Measurements from ENCODE around the gene MBP.

The MBP gene

DNA sequence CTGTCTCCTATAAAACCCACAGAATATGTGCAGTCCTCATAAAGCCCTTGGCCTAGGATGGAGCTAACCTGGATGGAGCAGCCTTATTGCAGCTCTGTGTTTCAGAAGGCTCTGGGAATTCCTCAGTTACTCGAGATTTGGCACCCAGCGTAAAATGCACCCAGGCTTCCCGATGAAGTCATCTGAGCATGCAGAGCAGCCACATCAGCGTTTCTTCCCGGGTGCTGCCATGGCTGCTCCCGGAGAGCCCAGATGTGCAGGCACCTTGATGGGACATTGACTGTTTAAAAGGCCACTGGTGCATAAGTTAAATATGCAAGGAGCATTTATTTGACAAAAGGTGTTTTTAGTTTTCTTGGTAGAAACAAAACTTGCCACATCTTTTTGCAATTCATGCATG lies 115.2 kb downstream of the MBP start:
- no peak for FAIRE-seq

DNA sequence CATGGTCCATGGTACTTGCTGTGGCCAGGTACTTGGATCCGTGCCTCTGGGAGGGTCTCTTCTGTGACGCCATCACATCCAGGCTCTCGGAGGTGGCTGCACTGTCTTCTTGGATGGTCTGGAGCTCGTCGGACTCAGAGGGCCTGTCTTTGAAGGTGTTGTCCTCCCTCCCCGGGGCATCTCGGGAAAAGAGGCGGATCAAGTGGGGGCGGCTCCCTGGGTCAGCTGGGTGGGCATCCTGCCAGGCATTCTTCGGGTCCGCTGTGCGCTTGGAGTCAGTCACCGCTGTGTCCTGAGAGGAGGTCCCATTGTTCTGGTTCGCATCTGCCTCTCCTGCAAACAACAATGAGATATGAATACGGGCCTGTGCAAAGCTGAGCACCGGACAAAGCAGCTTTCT lies 115.6 kb downstream of the MBP start:
- no peak for FAIRE-seq

DNA sequence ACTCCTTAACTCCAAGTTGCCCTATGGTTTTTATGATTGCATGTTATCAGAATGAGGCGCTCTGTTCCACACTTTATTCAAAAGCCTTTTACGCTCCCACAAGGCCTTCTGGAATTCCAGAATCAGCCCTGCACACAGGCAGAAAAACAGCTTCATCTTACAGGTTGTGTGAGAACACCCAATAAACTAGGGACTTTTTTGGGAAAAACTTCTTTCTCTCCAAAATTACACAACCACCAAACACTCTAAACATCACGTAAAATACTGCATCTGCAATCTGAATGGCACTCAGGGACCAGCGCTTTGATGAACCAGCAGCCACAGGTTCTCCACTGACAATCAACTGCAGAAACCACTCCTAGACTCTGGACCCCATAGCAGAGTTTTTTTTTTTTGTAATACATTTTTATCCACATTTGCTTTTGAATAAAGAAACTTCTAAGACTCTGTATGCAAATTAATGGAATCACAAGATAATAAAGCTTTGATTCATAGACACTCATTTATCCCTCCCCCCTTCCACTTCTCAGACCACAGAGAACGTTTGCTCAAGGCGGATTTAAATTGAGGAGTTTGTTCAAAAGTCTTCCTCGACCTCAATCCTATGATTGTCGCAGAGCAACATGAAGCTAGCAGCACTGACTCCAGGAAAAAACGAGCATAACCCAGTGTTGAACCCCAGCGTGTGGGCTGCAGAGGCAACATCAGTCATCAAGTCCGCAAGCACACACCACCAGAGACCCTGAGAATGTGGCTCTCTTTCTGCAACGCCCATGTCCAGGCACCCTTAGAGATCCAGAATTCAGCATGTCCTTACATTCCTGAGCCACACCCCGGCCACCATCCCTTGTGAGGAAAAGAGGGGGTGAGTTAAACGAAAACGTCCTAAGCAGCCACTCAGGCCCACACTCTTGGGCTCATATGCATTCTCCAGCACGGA lies 116.5 kb downstream of the MBP start:
- FAIRE-seq = no peak

DNA sequence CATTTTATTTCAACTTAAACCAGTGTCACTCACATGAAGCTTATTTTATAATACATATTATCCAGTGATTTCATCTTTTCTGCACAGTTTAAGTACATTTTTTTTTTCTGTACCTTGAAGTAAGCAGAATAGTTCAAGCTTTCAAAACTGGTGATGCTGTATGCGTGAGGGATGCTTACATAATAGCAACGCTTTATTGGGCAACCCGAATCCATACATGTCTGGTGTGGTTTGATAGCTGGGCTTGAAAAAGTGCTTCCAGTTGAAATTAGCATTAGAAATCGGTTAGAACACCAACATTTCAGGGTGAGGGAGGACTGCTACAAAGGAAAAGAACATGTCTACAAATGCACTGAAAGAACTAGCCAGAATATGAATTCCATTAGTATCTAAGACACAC lies 117.4 kb downstream of the MBP start:
- FAIRE-seq = no peak

DNA sequence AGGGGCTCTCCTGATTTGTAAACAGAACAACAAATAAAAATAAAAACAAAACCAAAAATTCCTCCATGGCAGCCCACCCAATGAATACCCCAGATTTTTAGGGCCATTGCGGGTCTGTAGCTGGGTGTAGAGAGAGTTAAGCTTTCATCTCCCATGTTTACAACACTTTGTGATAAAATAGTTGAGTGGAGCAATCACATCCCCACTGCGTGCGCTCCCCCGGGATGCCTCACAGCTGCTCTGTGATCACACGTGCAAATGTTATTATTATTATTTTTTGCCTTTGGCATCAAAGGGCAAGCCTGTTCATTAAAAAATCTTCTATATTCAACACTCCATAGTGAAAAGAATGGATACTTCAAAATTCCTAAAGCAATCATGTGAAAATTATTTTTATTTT lies 118.0 kb downstream of the MBP start:
- no peak for FAIRE-seq

DNA sequence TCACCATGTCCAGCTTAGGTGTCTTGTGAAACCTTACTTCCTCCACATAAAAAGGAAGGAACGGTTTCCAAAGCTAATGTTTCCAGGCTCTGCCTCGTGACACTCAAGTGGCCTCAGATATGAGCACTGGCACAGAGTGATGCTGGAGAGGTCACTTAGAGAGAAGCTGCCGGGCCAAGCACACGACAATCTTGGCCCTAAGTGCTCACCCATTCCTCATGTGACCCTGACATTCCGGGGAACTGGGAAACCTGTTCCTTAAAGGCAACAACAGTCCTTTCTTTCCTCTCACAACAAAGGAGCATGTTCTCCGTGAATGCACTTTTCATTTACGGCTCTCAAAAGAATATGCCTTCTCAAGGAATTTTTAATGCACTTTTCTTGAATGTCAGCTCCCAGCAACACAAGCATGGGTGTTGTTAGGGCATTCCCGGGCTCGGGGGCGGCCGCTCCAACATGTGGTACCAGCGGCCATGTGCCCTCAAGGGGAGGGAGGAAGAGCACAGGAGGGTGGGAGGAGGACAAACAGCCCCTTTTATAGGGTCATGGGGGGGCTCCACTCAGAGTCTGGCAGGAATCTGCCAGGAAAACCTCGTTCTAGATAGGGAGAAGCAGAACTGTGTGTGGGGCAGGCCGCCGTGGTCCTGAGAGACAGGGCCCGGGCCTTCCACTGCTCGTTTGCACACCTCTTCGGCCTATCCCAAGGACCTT lies 118.6 kb downstream of the MBP start:
- no peak for FAIRE-seq

DNA sequence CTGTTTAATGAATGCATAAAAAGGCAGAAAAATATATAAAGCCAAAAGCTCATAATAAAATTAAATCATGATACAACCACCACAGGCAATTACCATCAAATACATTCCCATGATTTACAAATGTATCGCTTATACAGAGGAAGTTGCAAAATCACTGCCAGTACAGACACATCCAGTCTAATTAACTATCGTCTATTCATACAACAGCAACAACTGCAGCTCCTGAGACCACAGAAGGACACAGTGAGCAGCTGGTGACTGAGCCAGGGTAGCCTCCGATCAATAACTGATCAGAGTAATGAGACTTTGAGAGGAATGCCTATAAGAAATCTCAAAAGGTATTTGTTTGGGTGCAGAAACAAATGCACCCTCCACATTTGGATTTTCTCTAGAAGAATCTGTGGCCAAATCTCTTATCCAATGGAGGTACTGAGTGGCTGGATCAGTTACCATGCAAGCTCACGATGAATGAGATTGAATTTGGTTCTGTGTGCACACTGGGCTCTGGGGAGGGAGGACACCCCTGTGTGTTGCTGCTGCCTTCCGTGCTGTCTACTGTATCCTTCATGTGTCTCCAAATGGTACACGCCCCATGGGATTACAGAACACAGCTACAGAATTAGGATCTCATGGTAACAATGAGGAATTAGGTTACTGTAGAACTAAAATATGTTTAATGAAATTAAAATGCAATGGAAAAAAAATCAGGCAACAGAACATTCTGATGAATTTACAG lies 119.6 kb downstream of the MBP start:
- FAIRE-seq = no peak

DNA sequence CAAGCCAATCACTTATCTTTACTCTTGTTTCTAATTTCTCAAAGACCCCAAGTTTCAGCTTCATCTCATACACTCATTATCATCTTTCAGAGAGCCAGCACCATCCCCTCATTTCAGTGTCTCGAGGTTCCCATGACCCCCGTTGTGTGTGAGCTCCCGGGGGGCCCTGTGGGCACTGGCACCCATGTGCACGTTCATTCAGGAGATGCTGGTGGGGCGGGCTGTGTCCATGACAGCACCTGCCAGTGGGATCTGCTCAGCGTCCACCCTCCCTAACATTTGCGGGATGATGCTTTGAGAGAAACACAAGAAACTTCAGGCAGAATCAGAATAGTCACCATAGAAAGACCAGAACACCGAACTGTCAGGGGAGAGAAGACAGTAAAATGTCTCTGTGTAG lies 120.5 kb downstream of the MBP start:
- FAIRE-seq = no peak

DNA sequence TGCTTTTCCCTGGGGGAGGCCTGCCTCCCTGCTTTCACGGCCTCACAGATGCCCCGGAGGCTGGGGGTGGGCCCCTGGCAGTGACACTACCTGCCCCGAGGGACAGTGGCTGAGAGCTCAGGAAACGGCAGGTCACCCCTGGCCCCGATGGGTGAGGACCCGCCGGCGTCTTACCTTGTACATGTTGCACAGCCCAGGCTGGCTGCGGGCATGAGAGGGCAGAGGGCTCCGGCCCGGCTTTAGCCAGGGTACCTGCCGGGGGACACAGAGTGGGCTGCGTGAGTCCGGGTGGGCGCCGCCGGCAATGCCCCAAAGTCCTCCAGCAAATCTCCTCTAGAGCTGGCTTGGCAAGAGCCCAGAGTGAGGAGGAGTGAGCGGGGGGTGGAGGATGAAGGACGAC lies 122.9 kb downstream of the MBP start:
- FAIRE-seq = no peak

DNA sequence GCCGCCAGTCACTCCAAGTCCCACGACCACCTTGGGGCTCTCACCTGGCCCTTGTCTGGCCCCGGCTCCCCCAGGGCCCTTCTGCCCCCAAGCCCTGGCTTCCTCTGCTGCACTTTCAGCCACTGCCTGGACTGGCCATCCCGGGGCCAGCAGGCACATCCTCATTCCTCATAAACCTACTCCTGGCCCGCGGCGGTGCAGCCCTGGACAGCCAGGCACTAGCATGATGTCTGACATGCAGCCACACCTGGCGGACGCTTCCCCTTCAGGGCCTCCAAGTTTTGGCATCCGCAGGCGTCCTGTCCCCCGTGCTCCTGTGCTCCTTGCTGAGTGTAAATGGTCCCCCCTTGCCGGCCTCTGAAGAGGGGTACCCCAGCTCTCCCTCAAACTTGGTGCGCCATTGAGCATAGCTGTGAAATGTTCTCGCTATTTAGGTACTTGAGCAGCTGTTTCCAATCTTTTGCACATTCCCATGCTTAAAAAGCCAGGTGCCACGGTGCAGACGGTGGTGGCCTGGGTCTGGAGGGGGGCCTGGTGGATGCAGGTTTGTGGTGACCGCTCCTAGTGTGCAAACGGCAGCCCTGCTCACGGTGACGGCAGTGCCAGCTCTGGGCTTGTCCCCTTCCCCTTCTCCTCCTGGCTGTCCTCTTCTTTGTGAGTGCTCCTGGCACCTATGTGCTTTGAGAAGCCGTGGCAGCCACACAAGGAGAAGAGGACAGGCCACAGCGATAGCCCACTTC lies 123.8 kb downstream of the MBP start:
- FAIRE-seq = no peak

DNA sequence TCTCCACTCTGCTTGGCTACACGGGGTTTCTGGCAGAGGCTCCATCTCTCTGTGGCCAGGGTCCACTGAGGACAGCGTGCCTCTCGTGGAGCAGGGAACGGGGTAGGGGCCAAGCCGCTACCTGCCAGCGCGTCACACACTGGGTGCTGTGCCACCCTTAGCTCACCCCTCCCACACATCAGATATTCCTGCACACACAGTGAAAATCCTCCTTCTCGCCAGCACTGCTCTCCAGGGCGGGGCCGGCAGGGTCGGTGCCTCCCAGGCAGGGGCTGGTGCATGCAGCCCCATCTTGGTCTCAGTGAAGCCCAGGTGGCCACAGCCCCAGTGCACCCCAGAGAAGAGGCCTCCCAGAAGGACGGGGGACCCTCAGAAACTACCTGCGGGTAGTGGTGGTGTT lies 124.6 kb downstream of the MBP start:
- FAIRE-seq = no peak

DNA sequence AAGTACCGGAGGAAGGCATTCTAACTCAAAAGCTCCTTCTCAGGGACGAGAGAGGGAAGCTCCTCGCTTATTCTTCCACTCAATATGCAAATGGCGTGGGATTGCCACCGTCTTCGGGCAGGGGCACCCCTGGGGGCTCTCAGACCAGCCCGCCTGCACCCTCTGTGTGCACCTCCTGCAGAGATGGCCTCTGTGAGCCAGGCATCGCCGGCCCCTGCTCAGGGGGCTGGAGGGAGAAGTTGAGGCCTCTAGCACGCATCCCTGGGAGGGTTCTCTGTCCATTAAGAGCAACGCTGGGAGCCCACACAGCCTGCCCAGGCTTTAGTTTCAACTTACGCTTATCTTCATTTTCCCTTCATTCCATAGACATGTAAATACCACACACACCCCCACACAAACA lies 125.3 kb downstream of the MBP start:
- FAIRE-seq = no peak

DNA sequence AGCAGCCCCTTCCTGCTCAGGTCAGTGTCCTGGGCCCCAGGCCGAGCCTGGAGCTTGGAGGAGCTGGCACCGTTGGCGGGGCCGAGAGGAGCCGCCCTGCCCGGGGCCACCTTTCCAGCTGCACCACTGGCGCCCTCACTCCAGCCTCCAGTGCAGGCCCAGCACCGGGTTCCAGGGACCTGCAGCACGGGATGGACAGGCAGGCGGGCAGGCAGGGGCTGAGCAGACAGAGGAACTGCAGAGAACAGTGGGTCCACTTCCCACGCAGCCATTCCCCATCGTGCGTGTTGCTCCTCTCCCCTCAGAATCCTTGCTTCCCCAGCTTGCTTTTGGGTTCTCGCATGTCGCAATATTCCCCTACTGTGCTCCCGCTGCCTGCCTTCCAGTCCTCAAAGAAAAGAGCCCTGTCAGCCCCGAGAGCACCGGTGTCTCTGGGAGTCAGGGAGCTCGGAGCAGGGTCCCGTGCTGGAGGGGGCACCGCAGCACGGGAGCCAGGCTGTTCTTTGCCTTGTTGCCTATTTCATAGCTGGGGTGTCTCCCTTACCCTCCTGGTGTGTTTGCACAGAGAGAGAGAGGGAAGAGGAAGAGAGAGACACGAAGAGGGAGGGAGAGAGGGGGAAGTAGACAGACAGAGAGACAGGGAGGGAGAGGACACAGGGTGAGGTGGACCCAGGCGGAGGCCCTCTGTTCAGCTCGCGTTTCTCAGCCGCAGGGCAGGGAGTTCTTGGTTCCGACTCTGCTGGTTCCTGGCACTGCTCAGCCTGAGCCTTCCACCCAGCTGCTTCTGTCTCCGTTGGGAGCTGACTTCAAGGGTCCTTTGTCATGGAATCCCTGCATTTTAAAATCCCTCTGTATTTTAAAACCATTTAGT lies 126.0 kb downstream of the MBP start:
- FAIRE-seq = no peak

DNA sequence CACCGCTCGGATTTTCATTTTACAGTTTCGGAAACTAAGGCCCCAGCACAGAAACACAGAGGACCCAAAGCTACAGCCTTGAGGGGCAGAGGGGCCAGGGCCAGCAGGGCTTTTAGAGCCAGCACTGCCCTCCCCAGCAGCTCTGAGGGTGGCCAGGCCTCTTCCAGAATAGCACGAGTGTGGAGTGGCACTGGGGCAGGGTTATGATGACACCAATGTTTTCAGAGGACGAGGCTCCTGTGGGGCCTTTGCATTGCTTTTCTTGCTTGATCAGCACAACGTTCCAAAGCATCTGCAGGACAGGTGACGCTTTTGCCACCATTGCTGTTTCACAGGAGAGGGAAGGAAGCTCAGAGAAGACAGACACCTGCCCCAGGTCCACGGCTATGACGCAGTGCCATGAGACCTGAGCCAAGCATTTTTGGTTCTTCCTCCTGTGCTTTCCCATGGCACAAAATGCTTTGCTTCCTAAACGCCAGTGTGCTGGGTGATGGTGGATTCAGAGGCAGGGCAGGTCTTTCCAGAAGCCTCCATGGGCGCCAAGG lies 126.9 kb downstream of the MBP start:
- no peak for FAIRE-seq

DNA sequence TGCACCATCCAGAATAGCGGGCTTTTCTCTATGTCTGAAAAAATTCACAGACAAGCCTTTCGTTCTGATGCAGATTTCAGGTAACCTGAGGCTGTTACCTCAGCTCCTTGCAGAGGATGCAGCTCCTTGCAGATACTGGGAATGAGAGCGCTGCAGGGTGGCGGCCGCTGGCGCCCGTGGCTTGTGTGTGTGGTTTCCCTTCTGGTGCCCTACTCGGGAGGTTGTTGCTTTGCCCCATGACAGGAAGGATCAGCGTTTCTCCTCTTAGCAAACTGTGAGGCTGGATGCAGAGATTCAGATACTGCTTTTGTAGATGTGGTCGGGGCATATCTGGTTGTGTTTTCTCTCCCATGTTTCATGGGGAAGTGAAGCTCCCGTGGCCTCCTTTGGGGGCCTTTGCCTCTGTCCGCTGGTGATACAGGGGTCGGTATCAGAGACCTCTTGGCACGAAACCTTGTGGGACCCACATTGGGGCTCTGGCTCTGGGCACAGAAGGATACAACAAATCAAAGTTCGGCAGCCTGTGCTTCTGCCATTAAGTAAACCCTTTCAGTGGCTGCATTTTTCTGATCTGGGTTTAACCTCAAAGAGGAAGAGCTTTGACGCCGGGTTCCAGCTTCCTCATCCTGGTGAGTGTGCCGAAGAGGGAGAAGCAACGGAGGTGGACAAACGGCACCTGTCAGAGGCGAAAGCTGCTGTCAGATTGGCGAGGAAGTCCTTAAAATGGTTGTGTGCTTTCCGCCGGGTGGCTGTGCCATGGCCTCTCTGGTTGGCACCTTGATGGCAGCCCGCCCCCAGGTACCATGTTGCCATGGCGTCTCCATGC lies 127.8 kb downstream of the MBP start:
- no peak for FAIRE-seq

DNA sequence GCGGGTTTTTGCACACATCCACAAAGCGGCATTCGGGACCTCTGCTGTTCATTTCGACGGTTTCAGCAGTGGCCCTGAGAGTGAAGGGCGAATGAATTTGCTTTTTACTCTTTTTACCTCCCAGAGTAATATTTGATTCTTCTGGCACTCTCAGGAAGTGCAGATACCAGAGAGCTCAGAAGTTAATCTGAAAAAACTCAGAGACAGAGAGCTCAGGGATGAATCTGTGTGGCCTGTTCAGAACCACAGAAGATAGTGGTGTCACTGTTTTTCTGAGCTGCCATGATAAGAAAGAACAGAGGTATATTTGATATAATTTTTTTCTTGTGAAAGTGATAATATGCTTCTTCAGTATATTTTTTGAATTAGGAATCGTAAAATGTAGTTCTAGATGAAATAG lies 129.3 kb downstream of the MBP start:
- no peak for FAIRE-seq

DNA sequence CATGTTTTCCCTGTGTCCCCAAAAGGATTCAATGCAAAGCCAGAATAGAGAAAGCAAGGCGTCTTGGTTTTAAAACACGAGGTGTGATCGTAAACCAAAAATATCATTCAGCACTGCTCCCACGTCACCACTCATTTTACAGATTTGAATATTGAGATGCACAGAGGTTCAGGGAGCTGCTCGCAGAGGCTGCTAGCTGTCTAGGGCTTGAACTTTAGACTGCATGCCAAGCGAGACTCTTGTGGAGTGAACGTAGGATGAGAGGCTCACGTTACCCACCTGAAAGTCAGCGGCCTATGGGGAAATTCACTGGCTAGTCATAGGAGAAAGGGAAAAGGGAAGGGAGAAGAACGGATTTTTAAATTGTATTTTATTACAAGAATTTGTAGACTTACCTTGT lies 130.1 kb downstream of the MBP start:
- FAIRE-seq = no peak

DNA sequence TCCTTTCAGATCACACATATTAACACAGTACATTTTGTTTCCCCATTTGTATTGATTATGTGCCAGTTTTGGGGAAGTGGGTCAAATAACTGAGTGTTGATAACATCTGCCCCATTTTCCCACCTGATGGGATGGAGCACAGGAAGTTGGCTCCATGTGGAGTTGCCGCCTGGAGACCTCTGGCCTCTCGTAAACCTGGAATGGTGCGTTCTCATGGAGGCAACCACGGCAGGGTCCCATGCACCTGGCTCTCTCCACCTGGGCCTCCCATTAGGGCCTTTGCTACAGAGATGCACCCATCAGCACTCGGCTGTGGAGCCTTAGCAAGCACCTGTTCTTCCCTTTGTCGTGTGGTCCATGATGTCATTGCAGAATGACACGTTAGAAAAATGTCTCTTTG lies 130.6 kb downstream of the MBP start:
- no peak for FAIRE-seq

DNA sequence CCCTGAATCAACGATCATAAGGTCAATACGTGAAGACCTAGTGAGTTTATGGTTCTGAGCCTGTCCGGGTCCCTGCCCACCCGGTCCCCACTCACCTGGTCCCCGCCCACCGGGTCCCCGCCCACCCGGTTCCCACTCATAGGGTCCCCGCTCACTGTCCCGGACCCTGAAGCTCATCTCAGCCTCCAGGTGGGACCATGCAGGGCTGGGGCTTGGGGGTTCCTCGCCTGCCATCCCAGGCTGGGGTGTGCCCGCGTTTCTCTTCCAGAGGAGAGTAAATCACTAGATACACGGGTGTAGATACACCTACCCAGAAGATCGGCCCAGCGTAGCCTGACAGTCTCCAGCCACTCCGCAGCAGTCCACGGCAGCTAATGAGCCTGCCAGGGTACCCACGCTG lies 131.5 kb downstream of the MBP start:
- FAIRE-seq = no peak

DNA sequence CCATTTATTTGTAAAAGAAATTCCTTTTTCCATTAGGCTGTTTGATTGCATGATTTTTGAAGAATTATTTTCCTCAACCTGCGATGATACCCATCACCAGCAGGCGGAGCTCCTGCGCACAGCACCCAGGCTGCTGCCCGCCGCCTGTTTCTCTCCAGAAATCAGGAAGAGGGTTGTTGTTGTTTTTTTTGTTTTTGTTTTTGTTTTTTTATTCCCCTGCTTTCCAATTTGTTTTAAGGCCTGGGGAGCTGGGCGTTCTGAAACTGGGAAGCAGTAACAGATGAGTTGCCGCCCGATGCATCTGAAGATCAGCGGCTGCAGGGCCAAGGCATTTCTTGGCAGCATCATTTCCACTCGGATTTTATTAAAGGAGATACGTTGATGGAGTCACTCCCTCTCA lies 132.1 kb downstream of the MBP start:
- no peak for FAIRE-seq

DNA sequence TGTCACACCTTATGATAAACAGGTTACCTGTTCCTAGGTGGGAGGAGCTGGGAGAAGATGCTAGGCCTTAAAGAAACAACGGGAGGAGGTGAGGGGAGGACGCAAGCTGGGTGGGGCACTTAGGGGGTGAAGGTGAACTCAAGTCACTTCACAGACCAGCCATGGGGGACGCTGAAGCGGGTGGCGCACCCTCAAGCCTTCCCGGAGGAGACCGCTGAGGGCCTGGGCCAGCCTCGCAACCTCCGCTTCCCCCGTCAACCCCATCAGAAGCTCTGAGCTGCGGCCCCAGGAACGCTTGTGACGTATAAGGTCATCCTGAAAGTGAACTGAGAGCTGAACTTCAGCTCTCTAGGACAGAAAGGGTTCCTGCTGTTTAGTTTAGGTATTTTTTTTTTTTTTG lies 133.5 kb downstream of the MBP start:
- no peak for FAIRE-seq
